Epithelial cell of prostate (primary cell): ENCODE measurements around the gene KCTD16.

Source experiments
- DNase-seq: peaks from one replicate; pipeline ENCODE4 v3.0.0-alpha.2; 2011; ENCODE audit warnings: low read depth, low spot score
- H3K27ac ChIP-seq: fragments of 450-650 bp; 2 replicates; pipeline ENCODE4 v1.5.1; 2017; ENCODE audit warnings: mild to moderate bottlenecking

The KCTD16 gene

DNA sequence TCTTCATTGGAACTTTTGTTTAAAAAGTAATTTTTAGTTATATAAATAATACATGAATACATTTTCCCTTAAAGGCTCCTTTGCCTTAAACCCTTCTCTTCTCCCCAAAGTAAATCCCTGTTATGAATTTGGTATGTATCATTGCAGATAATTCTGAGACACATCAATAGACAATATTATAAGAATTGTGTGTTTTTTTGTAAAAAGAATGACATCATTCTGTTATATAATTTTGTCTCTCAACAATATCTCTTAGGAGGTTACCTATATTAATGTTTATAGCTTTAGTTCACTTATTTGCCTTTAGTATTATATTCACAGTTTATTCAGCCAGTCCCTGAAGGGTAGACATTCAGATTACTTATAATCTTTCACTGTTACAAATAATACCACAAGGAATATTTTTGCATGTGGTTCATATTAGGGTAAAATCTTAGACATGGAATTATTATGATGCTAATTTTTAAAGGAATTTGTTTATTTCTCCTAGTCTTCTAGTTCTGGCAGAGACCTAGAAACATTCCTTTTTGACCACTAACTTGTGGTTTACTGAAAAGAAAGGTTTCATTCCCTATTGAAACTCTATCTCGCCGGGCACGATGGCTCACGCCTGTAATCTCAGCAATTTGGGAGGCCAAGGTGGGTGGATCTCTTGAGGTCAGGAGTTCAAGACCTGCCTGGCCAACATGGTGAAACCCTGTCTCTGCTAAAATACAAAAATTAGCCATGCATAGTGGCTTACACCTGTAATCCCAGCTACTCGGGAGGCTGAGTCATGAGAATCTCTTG, 105.6 kb downstream of the KCTD16 start:
- no peak for DNase-seq
- no peak overlapping the region for H3K27ac ChIP-seq

DNA sequence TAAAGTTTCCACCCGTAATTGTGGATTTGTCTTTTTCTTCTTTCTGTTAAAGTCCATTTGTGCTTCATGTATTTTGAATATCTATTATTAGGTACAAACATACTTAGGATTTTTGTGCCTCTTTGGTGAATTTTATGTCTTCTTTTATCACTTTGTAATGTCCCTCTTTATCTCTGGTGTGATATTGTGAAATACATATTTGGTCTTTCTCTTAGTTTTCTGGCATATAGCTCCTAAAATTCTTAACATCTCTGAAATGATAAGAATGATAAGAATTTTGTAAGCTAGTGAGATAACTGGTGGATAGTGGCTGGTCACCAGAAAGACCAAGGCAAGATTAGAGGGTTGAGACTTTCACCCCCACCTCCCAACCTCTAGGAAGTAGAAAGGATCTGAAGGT, 111.1 kb downstream of the KCTD16 start:
- DNase-seq = no peak
- no peak overlapping the region for H3K27ac ChIP-seq

DNA sequence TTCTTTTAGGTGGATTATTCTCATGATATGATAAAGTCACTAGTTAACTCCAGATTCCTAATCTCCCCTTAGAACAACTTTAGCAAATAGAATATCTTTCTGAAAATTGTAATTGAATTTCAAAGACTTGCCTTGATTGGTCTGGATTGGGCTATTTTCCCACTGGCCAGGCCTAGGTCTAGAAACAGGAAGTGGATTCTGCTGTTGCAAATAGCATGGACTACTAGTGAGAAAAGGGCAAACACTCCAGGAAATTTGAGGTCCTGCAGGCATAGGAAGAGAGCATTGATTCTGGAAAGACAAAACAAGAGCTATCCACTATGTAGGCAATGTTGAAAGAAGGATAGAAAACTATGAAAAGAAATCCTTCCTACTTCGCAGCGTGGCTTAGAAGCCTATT, 113.4 kb downstream of the KCTD16 start:
- DNase-seq = no peak
- H3K27ac ChIP-seq = no peak overlapping the region

DNA sequence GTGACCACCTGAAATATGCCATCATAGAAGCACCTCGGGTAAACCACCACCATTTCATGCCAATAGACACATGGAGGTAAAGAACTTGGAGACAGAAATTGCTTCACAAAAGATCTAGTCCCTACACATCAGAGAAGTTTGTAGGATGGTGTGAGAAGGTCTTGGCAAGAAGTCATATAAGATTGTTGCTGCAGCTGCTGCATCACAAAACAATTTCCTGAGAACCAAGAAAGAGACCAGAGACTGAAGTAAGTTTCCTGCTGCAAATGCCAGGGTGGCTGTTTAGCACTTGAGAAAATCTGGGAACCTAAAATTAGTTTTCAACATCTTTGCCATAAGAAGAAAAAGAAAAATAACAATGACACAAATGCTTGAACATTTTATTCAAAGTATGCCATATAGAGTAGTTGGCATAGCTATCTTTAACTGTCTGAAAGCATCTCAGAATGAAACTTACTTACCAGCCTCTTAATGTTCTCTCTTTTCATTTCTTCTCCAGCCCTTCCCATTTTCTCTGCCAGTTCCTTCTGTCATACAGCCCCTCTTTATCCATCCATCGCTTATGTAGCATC, 114.3 kb downstream of the KCTD16 start:
- DNase-seq = no peak
- no peak overlapping the region for H3K27ac ChIP-seq

DNA sequence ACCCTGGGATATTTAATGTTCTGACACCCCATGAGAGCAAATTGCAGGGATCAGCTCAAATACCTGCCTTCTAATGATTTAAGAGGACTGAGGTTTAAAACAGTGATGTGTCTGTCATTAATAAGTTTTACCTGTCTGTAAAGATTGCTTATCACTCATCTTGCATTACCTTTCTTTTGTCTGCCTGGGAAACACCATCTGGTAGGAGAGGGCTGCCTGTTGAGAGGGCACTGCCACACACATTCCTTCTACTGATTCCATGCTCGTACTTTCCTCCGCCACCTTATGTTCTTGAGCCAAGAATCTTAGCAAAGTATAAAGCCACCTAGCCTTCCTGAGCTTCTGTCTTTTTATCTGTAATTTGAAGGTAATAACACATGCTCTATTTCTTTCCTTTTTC, 118.6 kb downstream of the KCTD16 start:
- no peak for DNase-seq
- H3K27ac ChIP-seq = no peak overlapping the region

DNA sequence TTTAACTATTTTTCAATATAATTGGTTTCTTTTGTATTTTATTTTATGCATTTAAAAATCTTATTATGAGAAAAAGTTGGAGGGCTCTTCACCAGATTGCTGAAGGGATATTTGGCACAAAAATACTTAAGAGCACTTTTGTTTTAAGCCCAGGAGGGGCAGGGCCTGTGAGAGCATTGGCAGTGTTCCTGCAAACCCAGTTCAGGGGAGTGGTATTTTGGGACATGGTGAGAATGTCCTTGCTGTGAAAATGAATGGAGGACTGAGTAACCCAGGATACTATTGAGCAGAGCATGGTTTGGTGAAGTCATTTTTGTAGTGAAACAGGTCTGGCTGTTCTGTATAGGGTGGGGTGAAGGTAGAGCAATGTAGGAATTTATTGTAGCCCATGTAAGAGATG, 121.4 kb downstream of the KCTD16 start:
- no peak for DNase-seq

DNA sequence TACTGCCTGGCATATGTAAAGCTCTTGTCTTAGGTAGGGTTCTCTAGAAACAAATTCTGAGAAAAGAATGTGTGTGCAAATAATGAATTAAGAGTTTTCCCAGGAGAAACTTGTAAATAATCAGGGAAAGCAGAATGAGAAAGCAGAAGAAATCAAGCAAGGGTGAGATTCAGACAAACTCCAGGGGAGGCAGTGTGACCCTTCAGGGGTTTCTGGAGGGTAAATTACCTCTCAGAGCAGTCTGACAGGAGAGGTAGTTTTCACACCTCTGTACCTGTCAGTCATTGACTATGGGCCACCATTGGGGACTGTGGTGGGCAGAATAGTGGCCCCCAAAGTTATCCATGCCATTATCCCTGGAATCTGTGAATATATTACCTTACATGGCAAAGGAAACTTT, 124.6 kb downstream of the KCTD16 start:
- no peak overlapping the region for H3K27ac ChIP-seq
- no peak for DNase-seq

More for the DNA sequence above, 121.4 kb downstream of the KCTD16 start:
- no peak overlapping the region for H3K27ac ChIP-seq

DNA sequence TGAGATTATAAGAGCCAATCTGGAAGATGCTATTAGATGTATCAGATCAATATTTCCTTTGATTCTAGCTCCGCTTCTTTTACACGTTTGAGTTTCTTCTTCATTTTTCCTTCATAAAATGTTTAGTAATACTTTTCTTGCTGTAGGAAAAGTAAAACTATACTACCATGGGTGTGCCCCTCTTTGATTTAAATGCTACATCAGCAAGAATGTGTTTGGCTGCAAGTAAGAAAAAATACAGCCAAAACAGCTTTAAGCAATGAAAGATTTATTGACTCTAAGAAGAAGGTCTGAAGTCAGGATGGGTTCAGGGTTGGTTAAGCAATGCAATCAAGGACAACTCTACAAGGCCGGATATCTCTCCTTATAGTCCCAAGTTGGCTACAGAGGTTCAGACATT, 126.4 kb downstream of the KCTD16 start:
- no peak overlapping the region for H3K27ac ChIP-seq
- no peak for DNase-seq

DNA sequence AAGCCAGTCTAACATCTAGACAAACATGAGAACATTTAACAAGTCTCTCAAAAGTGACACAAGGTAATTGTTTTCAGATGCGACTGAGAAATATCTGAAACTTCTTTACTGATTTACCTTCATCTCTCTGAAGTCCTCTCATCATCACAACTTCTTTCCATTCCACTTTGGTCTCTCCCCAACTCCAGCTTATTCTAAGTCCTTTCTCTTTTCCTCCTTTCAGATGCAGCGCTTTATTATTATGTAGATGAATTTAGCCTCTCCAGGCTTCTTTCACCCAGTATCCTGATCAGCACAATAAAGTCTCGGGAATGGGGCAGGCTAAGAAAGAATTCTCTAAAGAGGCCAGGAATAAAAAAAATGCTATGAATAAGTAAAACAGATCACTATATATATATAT, 128.0 kb downstream of the KCTD16 start:
- no peak overlapping the region for H3K27ac ChIP-seq
- no peak for DNase-seq

DNA sequence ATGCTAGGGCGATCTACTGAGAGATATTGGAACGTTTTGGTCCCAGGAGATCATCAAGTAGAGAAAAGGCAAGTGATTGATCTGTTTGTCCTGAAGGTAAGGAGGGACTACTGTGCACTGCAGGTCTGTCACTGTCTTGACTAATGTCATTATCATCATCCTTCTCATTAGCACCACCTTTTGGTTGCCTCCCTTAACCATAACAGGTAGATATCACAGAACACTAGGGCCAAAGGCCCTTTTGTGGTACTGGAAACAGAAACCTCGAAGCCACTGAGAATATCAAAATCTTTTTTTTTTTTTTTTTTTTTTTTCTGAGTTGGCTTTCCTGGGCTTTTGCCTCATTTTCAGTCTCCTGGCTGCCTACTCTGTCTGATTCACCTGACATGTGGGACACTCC, 134.0 kb downstream of the KCTD16 start:
- DNase-seq = no peak
- H3K27ac ChIP-seq = no peak overlapping the region

DNA sequence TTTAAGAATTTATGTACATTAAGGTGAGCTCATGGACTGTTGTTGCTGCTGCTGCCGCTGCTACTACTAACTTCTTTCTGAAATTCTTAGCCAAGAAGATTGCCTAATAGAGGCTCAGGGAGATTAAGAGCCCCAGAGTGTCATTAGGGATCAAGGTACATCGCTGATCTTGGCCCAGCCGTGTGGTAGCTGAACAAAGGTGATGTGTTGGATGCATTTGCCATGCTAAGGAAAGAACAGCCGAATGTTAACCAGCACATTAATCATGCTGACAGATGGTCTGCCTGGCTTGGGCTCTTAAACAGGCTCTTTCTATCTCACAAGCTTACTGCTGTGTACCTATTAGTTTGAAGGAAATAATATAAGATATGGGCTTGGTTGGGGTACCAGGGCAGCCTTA, 137.1 kb downstream of the KCTD16 start:
- no peak overlapping the region for H3K27ac ChIP-seq
- no peak for DNase-seq

DNA sequence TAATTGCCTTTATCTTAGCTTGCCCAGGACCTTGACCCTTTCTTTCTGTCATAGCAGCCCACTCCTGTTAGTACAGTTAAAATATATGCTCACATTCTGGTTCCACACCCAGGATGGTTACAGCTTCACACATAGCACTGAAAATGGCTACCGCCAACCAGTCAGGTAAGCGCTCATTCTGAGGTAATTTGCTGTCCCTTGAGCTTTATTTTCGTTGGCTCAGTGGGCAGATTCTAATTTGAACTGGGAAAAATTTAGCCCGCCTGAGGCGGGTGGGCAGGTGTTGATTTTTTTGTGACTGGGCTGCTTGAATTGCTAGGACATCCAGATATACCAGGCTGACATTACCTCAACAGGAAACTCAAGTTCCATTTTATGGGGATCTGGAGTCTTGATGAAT, 137.5 kb downstream of the KCTD16 start:
- DNase-seq = no peak
- H3K27ac ChIP-seq = no peak overlapping the region

DNA sequence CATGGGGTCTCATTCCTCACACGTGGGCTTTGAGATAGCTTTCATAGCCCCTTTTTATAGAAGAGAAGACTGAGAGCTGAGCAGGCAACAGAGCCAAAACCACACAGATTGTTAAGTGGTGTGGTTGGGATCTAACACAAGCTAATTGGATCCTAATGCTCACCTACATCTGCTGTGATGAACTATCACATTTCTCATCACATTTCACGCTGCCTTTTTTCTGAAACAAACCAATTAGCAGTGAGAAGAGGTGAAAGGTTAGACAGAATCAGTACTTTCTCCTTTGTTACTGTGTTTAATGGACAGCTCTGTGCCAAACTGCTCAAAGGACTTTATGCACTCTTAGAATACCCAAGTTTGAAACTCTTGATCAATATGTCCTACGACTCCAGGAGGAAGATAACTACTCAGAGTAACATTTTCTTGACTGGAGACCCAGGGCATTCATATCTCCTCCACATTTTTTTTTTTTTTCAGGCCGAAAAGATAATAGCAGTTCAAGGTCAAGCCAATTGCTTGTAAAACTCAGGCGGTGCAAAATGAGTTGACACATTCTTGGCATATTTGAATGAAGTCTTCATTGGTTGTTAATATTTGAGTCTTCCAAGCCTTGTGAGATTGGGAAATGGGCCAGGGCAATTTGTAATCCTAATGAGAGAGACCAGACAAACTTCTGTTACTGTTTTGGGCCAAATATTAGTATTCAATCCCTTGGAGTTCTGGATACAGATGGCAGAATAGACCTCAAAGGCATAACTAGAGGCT, 138.4 kb downstream of the KCTD16 start:
- H3K27ac ChIP-seq = no peak overlapping the region
- DNase-seq = no peak

DNA sequence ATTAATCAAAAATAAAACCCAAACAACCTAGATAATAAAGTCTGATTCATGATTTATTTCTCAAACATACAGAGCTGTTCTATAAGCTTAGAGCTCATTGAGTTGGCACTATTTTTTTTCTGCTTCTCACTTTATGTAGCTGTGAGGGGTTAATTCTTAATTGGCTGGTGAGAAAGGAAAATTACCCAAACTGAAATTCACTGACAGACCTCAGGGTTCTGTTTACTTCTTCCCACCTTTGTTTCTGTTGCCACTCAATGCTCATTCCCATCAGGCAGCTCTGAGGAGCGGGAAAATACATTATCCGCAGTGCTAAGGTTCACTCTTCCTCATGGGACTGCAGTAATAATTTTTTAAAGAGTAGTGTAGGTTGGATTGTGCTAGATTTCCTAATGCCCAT, 139.9 kb downstream of the KCTD16 start:
- no peak for DNase-seq
- no peak overlapping the region for H3K27ac ChIP-seq

DNA sequence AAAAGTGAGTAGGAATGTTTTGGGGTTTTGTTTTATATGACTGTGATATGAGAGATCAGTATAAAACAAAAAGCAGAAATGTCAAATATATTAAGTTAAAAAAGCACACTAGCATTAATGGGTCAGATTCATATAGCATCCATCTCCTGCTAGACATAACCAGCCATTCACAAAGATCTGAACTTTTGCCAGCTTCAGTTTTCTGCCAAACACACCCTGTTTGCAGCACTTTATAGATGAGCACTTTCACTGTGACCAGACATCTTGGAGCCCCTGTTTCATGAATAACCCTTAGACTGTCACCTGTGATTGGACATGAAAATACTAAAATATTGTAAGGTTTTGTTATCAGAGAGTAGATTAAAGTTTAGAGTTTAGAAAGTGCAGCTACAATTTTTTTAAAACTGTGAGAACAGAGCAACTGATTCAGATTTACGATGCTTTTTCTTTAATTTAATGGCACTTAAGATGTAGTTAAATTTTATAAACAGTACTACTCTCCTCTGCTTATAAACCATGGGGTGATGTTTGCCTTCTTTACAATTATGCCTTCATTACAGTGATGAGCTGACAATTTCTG, 142.6 kb downstream of the KCTD16 start:
- no peak for DNase-seq
- H3K27ac ChIP-seq = no peak overlapping the region

DNA sequence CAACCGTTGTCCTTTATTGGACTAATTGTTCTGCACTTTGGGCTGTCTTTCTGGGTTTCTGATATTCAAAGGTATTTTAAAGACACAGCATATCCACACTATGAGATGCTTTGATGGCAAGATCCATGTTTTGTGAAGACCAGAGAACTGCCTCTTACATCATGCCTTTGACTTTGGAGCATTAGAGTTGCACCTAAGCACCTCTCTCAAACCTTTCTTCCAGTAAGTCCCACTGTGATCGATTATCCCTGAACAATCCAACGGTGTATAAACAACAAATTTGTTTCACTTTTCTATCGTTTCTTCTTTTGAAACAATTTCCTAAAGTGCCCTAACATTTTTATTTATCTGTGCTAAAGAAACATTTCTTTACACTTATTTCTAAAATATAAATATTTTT, 144.4 kb downstream of the KCTD16 start:
- no peak overlapping the region for H3K27ac ChIP-seq

DNA sequence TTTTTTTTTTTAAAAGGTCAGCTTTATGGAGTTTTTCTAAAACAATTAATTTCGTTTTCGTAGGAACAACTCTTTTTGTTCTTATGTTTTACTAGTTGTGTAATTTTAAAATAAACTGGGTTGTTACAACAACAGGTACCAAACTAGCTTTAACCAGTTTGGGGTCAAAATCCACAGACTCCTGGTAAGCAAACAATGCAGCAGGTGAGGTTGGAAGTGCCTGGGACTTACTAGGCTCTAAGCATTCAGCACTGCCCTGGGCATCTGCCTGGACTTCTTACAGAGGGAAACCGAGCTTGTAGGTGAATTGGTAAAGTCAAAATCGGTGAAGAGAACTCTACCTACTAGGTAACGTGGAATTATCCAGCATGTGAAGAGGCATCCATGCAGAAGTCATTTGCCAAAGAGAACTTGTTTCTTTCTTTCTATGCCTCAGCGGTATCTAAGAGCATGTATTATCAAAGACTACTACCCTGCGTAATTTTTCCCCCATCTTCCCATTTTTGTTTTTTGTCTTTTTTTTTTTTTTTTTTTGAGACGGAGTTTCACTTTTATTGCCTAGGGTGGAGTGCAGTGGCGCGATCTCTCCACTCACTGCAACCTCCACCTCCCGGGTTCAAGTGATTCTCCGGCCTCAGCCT, 145.4 kb downstream of the KCTD16 start:
- no peak for DNase-seq
- H3K27ac ChIP-seq = no peak overlapping the region

More for the DNA sequence above, 144.4 kb downstream of the KCTD16 start:
- DNase-seq = no peak

DNA sequence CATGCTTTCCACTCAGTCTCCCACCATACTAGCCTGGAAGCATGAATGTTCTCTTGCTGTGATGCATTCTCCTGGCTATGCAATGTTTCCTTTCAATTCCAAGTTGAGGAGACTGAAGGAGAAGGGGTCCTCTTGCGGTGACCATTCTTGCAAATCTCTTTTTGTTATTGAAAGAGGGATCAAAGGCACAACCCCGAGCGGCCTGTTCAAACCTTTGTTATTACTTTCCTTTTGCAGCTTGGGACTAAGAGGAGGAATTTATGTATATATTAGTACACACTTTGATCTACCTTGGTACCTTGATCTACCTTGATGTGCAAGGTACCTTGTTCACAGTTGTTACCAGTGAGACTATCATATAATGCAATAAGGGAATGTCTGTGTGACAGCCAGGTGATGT, 147.3 kb downstream of the KCTD16 start:
- DNase-seq = no peak
- H3K27ac ChIP-seq = no peak overlapping the region

DNA sequence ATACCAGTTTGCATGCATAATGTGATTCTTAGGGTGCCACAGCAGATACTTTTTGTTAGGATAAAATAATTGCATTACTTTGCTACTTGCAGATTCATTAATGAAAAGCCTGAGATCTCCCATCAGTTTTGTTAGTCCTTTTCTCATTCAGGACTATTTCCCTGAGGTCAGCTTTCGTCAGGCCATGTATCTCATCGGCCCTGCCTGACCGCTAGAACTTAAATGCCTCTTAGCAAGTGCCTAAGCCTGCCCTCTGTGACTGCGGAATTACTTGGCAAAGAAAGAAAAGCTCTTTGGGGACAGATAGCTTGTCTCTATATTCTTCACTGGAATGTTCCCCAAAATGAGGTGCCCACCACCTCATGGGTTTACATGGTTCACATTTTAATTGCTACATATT, 147.8 kb downstream of the KCTD16 start:
- no peak for DNase-seq

DNA sequence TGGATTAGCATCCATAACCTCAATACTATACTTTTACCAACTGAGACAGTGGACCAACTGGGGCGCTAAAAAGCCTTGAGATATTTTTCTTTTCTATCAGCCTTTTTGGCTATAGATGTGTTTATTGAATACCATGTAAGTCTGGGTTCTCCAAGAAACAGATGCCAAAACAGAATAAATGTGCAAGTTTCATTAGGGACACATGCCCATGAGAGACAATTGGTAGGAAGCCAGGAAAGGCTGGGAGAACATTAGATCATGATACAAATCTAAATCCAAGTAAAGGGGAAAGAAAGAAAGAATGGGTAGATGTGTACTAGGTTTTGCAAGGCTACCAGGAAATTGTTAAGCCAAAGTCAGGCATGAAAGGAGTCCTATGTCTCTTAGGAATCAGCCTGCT, 152.5 kb downstream of the KCTD16 start:
- H3K27ac ChIP-seq = no peak overlapping the region
- DNase-seq = no peak

More for the DNA sequence above, 147.8 kb downstream of the KCTD16 start:
- H3K27ac ChIP-seq = no peak overlapping the region

DNA sequence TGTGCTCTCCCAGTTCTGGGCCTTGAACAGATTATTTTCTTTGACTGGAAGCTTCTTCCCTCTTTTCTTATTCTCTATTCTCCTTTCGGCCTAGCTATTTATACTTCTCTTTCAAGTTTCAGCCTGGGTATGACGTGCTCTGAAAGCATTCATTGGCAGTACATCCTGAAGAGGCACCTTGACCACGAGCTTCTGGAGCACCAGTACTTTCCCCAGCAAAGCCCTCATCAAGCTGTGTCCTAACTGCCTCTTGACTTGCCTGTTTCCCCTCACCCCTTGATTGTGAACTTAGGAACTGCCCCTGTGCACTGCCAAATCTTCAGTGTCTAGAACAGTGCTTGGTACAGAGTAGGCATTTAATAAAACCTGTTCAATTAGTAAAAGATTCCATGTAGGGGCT, 154.9 kb downstream of the KCTD16 start:
- no peak for DNase-seq
- no peak overlapping the region for H3K27ac ChIP-seq
